Measurements from ENCODE around the gene SMAD9. TPM values are rescaled to one million over a fixed set of nuclear protein-coding genes. Genes with fewer than 3 reads are reported as not detected.

Gene SMAD9
- not detected for total RNA-seq

DNA sequence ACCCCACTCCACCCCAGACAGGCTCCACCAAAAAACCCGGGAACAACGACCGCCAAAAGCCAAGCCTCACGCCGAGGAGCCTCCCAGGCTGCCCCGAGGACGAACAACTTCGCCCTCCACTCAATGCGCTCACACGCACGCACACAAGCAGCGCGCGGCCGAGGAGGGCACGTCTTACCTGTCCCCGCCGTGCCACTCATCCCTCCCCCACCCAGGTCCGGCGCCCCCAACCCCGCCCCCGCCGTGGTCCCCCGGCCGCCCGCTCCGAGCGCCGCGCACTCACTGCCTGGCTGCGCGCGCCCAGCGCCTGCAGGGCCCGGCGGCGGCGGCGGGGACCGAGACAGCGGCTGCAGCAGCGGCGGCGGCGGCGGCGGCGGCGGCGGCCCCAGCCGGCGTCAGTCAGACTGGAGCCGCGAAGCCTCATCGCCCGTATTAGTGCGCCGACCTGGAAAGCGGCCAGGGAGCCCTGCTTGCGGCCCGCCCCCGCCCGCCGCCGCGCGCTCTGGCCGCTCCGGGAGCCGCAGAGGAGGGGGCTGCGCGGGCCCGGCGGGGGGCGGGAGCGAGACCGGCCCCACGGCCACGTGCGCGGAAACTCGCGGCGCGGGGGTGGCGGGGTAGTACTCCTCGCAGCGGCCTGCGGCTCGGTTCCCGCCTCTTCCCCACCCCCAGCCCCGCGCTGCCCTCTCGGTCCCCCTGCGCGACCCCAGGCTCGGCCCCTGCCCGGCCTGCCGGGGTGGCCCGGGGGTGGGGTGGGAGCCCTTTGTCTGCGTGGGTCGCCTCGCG, at the start of gene SMAD9:
Gene SMAD9 (minus strand): TSS at position 406 of the 783 bp plus-strand sequence. CDS start 40,549 bp downstream, outside the sequence.
- H3K4me3 Mint-ChIP-seq, result peak within 1 kb of the TSS; percentile 60
- peaks cover 44 to 72% of the 10 kb centered on the region in 2 donors for H3K27me3 Mint-ChIP-seq
- H3K4me1 Mint-ChIP-seq (ENCODE audit: low read depth in 2 of 2), result no peaks in the 10 kb centered on the region
- H3K36me3 Mint-ChIP-seq, result no peaks in the 10 kb centered on the region
- DNase-seq (ENCODE audit: low spot score) (no peak), ATAC-seq (peak in 1 of 2 donors; percentile 50)
- H3K9me3 Mint-ChIP-seq, result no peaks in the 10 kb centered on the region
- H3K27ac Mint-ChIP-seq, result no peak within 1 kb of the TSS

DNA sequence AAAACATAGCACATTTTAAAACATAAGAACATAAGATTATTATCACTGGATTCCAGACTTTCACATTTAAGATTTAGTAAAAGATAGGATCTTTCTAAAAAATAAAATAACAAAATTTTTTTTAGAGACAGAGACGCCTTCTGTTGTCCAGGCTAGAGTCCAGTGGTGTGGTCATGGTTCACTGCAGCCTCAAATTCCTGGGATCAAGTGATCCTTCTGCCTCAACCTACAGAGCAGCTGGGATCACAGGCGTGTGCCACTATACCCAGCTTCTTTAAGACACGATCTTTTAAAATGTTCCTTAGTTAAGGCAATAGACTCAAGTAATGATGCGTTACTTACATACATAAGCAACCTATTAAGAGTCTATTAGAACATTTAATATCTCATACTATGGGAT, 46.4 kb upstream of the SMAD9 start:
- Mint-ChIP-seq H3K4me3 (no peak overlapping the region), H3K36me3 (peaks cover 27% of the 10 kb centered on the region), H3K4me1 (ENCODE audit: low read depth in 2 of 2) (peaks cover 0 to 3% of the 10 kb centered on the region in 2 donors), H3K9me3 (no peaks in the 10 kb centered on the region), H3K27ac (no peak overlapping the region), H3K27me3 (no peaks in the 10 kb centered on the region)
- DNase-seq (ENCODE audit: low spot score), result no peak
- ATAC-seq, result no peak

DNA sequence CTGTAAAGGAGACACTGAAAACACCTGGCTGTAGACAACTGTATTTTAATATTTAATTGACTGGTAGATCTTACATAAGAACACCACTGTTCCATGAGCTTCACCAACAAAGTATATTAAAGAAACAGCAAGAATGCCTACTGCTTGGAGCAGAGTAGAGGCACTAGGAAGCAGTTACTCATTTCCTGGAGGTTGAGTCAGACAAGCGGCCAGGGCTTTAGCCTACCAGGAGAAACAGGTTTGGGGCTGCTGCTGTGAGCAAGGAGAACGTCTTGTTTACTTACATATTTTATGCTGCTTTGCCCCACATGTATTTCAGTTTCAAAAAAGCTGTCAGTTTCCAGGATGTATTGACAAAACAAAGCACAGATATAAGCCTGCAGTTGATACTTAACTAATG, 45.7 kb upstream of the SMAD9 start:
- ATAC-seq (no peak), DNase-seq (ENCODE audit: low spot score) (no peak)
- Mint-ChIP-seq H3K9me3 (no peaks in the 10 kb centered on the region), H3K27ac (peak overlapping the region in 1 of 2 donors; percentile 18), H3K36me3 (peaks cover 27% of the 10 kb centered on the region), H3K4me3 (no peak overlapping the region), H3K27me3 (no peaks in the 10 kb centered on the region), H3K4me1 (ENCODE audit: low read depth in 2 of 2) (peaks cover 0 to 3% of the 10 kb centered on the region in 2 donors)

DNA sequence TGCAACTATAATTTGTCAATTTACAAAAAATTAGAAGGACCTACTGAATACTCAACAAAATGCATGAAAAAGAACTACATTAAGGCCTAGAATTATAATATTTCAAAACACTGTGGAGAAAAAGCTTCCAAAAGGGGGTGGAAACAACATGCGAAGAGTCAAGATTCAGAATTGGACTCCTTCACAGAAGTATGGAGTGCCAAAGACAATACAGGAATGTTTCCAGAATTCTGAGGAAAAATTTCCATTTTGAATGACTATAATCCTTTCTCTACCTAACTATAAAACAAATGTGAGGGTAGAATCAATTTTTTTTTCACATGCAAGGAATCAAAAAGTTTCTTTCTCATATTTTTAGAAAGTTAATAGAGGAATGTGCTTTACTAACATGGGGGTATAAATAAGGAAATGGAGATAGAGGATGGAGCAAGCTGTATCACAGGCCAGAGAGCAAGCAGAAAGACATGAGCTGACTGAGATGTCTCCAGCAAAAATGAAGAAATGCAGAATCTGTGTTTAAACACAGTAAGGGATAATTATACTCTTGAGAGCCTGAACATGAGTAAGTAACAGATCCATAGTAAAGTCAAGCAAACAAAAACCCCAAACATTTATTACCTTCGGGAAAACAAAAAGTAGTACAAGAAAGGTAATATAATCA, 39.5 kb upstream of the SMAD9 start:
- Mint-ChIP-seq H3K4me3 (no peak overlapping the region), H3K27me3 (no peaks in the 10 kb centered on the region), H3K27ac (no peak overlapping the region), H3K36me3 (peaks cover 26% of the 10 kb centered on the region), H3K4me1 (ENCODE audit: low read depth in 2 of 2) (peaks cover 0 to 7% of the 10 kb centered on the region in 2 donors), H3K9me3 (no peaks in the 10 kb centered on the region)
- DNase-seq (ENCODE audit: low spot score) (no peak), ATAC-seq (no peak)

DNA sequence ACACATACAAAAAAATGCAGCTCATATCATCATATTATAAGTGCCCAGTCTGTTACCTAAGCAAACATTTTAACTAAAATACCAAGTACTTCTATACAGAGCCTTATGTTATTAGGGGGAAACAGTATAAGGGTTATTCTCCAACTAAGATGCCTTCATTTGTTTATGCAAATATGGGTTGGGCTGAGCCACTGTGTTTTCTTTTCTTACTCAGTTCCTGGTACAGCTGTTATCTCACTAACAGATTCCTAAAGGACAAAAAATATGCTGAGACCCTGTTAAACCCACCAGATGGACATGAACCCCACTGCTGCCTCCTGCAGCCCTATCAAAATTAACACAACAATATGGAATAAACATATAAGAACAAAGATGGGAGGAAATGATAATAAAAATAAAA, 34.5 kb upstream of the SMAD9 start:
- H3K27ac Mint-ChIP-seq, result no peak overlapping the region
- H3K27me3 Mint-ChIP-seq, result no peaks in the 10 kb centered on the region
- DNase-seq (ENCODE audit: low spot score) (no peak), ATAC-seq (no peak)
- H3K4me1 Mint-ChIP-seq (ENCODE audit: low read depth in 2 of 2), result peaks cover 0 to 4% of the 10 kb centered on the region in 2 donors
- H3K9me3 Mint-ChIP-seq, result no peaks in the 10 kb centered on the region
- no peak overlapping the region for H3K4me3 Mint-ChIP-seq
- peaks cover 18% of the 10 kb centered on the region for H3K36me3 Mint-ChIP-seq

DNA sequence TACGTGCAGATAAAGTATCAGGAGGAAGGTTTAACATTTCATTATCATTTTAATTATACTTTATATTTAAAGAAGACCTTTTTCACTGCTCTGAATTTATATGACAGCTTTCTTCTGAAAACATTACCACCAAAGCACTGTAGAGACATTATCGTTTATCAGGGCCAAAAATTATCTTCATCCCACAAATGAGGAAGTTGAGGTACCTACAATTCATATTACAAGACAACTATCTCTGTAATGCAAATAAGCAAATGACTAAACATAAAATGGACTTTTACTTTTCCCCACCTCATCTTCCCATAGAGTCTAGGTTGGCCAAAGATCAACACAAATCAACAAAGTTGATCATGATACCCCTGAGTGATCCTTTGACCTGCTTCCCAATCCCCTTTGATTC, 30.9 kb upstream of the SMAD9 start:
- Mint-ChIP-seq H3K9me3 (no peaks in the 10 kb centered on the region), H3K36me3 (peaks cover 19% of the 10 kb centered on the region), H3K4me1 (ENCODE audit: low read depth in 2 of 2) (no peaks in the 10 kb centered on the region), H3K4me3 (no peak overlapping the region), H3K27ac (no peak overlapping the region), H3K27me3 (no peaks in the 10 kb centered on the region)
- DNase-seq (ENCODE audit: low spot score) (no peak), ATAC-seq (no peak)

- Mint-ChIP-seq H3K9me3 (no peaks in the 10 kb centered on the region), H3K36me3 (peaks cover 15% of the 10 kb centered on the region), H3K27me3 (no peaks in the 10 kb centered on the region), H3K4me1 (ENCODE audit: low read depth in 2 of 2) (no peaks in the 10 kb centered on the region), H3K4me3 (no peak overlapping the region), H3K27ac (no peak overlapping the region)
- ATAC-seq (no peak), DNase-seq (ENCODE audit: low spot score) (no peak)
These were observed 30.3 kb upstream of the SMAD9 start for GRCh38 chr13:36950330-36950729.

DNA sequence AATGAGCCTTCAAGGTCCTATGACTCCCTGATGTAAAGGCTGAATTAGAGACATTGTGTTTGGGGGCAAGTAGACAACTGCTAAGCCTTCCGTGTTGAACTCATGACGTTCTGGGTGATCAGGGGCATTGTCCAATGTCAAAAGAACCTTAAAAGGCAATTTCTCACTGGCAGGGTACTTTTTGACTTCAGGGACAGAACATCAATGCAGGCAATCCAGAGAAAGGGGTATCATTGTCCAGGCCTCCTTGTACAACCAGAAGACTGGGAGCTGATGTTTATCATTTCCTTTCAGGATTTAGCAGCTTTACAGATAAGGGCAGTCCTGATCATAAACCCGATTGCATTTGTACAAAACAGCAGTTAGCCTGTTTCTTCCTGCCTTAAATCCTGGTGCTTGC, 25.0 kb upstream of the SMAD9 start:
- ATAC-seq (no peak), DNase-seq (ENCODE audit: low spot score) (no peak)
- Mint-ChIP-seq H3K27me3 (peaks cover 1 to 5% of the 10 kb centered on the region in 2 donors), H3K36me3 (peaks cover 6% of the 10 kb centered on the region), H3K4me3 (no peak overlapping the region), H3K4me1 (ENCODE audit: low read depth in 2 of 2) (no peaks in the 10 kb centered on the region), H3K9me3 (no peaks in the 10 kb centered on the region), H3K27ac (no peak overlapping the region)

DNA sequence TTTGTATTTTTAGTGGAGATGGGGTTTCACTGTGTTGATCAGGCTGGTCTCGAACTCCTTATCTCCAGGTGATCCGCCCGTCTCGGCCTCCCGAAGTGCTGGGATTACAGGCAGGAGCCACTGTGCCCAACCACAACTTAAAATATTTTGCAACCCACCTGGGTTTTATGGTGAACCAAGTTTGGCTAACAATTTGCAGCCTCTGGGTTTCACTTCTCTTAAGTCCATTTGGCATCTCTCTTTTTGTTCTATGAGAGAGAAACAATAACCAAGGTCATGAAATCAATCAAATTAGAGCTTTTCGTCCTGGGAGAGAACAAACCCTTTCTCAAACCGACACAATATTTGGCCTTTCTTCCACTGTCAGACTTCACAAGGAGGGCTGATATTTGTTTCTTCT, 5.6 kb upstream of the SMAD9 start:
- ATAC-seq (no peak), DNase-seq (ENCODE audit: low spot score) (no peak)
- H3K27me3 Mint-ChIP-seq, result peaks cover 29 to 51% of the 10 kb centered on the region in 2 donors
- no peaks in the 10 kb centered on the region for H3K4me1 Mint-ChIP-seq (ENCODE audit: low read depth in 2 of 2)
- H3K4me3 Mint-ChIP-seq, result no peak overlapping the region
- H3K9me3 Mint-ChIP-seq, result no peaks in the 10 kb centered on the region
- H3K27ac Mint-ChIP-seq, result no peak overlapping the region
- H3K36me3 Mint-ChIP-seq, result no peaks in the 10 kb centered on the region

DNA sequence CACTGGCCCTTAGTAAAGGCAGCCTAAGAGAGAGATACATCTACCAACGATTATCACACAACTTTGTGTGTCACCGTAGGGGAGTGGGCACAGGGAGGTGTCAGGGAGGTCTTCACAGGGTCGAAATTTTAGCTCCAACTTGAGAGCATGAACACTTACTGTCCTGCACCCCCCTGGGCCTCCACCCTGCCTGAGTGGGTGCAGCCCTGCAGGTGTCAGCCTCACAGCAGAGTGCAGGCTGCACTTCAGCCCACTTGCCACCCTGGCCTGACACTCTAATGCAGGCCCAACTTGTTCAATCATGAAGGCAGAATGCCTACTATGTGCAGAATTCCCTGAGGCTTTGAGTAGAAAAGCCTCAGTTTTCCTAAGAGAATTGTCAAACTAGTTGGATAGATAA, 4.0 kb upstream of the SMAD9 start:
- Mint-ChIP-seq H3K27ac (no peak overlapping the region), H3K4me1 (ENCODE audit: low read depth in 2 of 2) (no peaks in the 10 kb centered on the region), H3K4me3 (no peak overlapping the region), H3K36me3 (no peaks in the 10 kb centered on the region), H3K9me3 (no peaks in the 10 kb centered on the region), H3K27me3 (peaks cover 32 to 55% of the 10 kb centered on the region in 2 donors)
- ATAC-seq (peak in 1 of 2 donors; percentile 58), DNase-seq (ENCODE audit: low spot score) (no peak)

GRCh38 chr13:36921631-36922301, 1.7 kb upstream of the SMAD9 start:
- peaks cover 38 to 60% of the 10 kb centered on the region in 2 donors for H3K27me3 Mint-ChIP-seq
- H3K9me3 Mint-ChIP-seq, result no peaks in the 10 kb centered on the region
- ATAC-seq, result no peak
- DNase-seq (ENCODE audit: low spot score), result no peak
- no peak overlapping the region for H3K4me3 Mint-ChIP-seq
- H3K4me1 Mint-ChIP-seq (ENCODE audit: low read depth in 2 of 2), result no peaks in the 10 kb centered on the region
- no peaks in the 10 kb centered on the region for H3K36me3 Mint-ChIP-seq
- H3K27ac Mint-ChIP-seq, result no peak overlapping the region

DNA sequence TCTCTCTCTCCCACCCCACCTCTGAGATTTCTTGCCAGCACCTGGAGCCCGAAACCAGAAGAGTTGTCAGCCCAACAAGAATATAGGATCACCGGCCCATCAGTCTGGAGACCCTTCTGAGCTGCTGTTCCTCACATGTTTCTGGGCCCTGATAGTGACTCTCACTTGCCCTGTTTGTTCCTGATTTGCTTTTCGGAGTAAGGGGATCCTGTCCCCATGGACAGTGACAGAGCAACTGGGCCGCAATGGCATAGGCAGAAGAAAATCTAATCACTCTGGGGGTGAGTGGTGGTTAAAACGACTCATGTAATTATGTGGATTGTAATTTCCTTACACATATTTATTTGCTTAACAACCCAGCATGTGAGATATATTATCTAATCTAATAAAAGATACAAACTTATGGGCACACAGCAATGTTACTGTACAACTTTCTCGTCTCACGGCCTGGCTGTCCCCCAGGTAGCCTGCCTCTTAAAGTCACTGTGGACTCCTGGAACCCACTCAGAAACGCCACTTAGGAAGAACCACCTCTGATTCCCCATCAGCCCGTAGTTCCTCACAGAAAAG, 663 bp upstream of the SMAD9 start:
- H3K27me3 Mint-ChIP-seq, result peaks cover 43 to 66% of the 10 kb centered on the region in 2 donors
- peak overlapping the region; percentile 60 for H3K4me3 Mint-ChIP-seq
- H3K27ac Mint-ChIP-seq, result no peak overlapping the region
- no peaks in the 10 kb centered on the region for H3K9me3 Mint-ChIP-seq
- H3K4me1 Mint-ChIP-seq (ENCODE audit: low read depth in 2 of 2), result no peaks in the 10 kb centered on the region
- DNase-seq (ENCODE audit: low spot score), result no peak
- no peaks in the 10 kb centered on the region for H3K36me3 Mint-ChIP-seq
- ATAC-seq, result no peak

DNA sequence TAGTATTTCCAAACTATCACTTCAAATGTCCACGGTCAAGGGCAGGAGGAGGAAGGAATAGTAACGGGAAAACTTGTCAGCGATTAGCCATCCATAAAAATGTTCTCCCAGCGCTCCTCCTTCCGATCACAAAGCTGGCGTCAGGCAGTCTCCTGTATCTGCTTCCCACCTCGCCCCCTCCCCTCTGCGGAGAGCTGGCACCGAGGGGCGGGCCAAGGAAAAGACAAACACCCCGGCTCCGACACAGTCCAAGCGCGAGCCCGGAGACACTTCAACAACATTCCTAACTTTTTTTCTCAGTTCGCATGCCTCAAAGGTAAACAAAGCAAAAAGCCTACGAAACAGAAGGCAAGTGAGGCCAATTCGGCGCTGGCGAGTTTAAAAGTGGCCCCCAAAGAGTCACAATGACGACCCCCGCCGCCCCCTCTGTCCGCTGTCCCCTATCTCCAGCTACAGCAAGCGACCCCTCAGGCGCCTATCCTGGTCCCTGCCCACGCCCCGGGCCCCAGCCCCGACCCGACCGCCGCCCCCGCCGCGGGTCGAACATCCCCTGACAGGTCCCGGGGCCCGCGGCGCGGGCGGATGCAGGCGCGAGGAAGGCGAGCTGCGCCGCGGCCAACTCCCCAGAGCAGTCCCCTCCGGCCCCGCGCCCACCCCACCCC, 736 bp downstream of the SMAD9 start:
- H3K27ac Mint-ChIP-seq, result no peak overlapping the region
- no peak for DNase-seq (ENCODE audit: low spot score)

More for the DNA sequence above, 736 bp downstream of the SMAD9 start:
- Mint-ChIP-seq H3K4me1 (ENCODE audit: low read depth in 2 of 2) (no peaks in the 10 kb centered on the region), H3K36me3 (no peaks in the 10 kb centered on the region), H3K27me3 (peaks cover 43 to 72% of the 10 kb centered on the region in 2 donors), H3K9me3 (no peaks in the 10 kb centered on the region), H3K4me3 (no peak overlapping the region)
- peak; percentile 42 to 48 for ATAC-seq
